ENCODE measurements around the gene TDRD1.

DNA sequence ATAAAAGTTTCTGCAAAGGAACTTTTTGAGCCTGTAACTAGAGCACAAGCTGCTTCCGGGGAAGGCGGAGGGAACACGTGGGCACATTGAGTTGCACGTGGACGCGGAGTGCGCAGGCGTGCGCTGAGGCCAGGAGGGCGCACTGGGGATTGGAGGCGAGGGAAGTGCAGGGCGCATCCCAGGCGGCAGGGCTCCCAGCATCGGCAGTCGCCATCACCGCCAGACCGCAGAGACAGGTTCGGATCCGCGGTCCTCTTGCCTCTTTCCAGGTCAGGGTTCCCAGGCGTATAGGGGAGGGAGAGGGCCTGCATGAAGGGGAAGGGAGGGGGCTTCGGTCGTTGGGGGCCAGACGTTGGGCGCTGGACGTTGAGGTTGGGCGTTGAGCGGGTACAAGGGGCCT lies at the start of gene TDRD1:
- TF ChIP-seq, protein P1, sequence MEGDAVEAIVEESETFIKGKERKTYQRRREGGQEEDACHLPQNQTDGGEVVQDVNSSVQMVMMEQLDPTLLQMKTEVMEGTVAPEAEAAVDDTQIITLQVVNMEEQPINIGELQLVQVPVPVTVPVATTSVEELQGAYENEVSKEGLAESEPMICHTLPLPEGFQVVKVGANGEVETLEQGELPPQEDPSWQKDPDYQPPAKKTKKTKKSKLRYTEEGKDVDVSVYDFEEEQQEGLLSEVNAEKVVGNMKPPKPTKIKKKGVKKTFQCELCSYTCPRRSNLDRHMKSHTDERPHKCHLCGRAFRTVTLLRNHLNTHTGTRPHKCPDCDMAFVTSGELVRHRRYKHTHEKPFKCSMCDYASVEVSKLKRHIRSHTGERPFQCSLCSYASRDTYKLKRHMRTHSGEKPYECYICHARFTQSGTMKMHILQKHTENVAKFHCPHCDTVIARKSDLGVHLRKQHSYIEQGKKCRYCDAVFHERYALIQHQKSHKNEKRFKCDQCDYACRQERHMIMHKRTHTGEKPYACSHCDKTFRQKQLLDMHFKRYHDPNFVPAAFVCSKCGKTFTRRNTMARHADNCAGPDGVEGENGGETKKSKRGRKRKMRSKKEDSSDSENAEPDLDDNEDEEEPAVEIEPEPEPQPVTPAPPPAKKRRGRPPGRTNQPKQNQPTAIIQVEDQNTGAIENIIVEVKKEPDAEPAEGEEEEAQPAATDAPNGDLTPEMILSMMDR (IDR thresholded peaks at IDR 0.05) = no peak
- no peak for TF ChIP-seq POLR2A (IDR thresholded peaks at IDR 0.05)

Data from suprapubic skin (tissue), 3 donors.